Astrocyte (in vitro differentiated cells and primary cell): ENCODE data around the gene CDR2L. TPM values are rescaled to one million over a fixed set of nuclear protein-coding genes. Genes with fewer than 3 reads are reported as not detected.
"Not testable (repeated sequence)": the region's sequence is repeated elsewhere in the genome, so short reads cannot be mapped to it uniquely, and the experiment has no call there.

ENCODE experiments used
- DNase-seq: peaks from one replicate; pipeline ENCODE4 v3.0.0-alpha.2; 2010; ENCODE audit warnings: low read depth
- FAIRE-seq: peaks from 2 replicates; lab custom pipeline; 2011; peaks lifted over from hg19 to GRCh38; lab: Jason Lieb, UNC
- H2AFZ ChIP-seq: 2 replicates; pipeline ENCODE4 v1.6.0; 2012; ENCODE audit warnings: low read depth, low read length, inconsistent platforms
- H3K27ac ChIP-seq: 2 replicates; pipeline ENCODE4 v1.5.1; 2011; ENCODE audit warnings: low read depth, low read length, inconsistent platforms
- H3K27me3 ChIP-seq: 2 replicates; pipeline ENCODE4 v1.6.0; 2011; ENCODE audit warnings: low read length, inconsistent platforms; ENCODE audit not compliant: insufficient read depth
- H3K36me3 ChIP-seq: 2 replicates; pipeline ENCODE4 v1.5.1; 2011; ENCODE audit warnings: low read length, inconsistent platforms; ENCODE audit not compliant: insufficient read depth
- H3K4me1 ChIP-seq: 2 replicates; pipeline ENCODE4 v1.5.1; 2011; ENCODE audit warnings: low read length, inconsistent platforms; ENCODE audit not compliant: insufficient read depth
- H3K4me2 ChIP-seq: 2 replicates; pipeline ENCODE4 v1.6.0; 2012; ENCODE audit warnings: low read length, inconsistent platforms
- H3K4me3 ChIP-seq: 2 replicates; pipeline ENCODE4 v1.5.1; 2011; ENCODE audit warnings: low read depth, mild to moderate bottlenecking, low read length, inconsistent platforms; ENCODE audit not compliant: insufficient read depth
- H3K79me2 ChIP-seq: 2 replicates; pipeline ENCODE4 v1.6.0; 2012; ENCODE audit warnings: mild to moderate bottlenecking, low read length, inconsistent platforms; ENCODE audit not compliant: insufficient read depth
- H3K9ac ChIP-seq: 2 replicates; pipeline ENCODE4 v1.6.0; 2012; ENCODE audit warnings: mild to moderate bottlenecking, low read length, inconsistent platforms
- H3K9me3 ChIP-seq: 2 replicates; pipeline ENCODE4 v1.5.1; 2012; ENCODE audit warnings: low read depth, mild to moderate bottlenecking, low read length, inconsistent platforms; ENCODE audit not compliant: insufficient read depth
- H4K20me1 ChIP-seq: 2 replicates; pipeline ENCODE4 v1.6.0; 2012; ENCODE audit warnings: low read length, inconsistent platforms; ENCODE audit not compliant: insufficient read depth
- H3K27ac Mint-ChIP-seq: one replicate; pipeline ENCODE4 v1.8.0; 2021; ENCODE audit warnings: mild to moderate bottlenecking, mixed read lengths; ENCODE audit not compliant: unreplicated experiment
- H3K27me3 Mint-ChIP-seq: one replicate; pipeline ENCODE4 v1.8.0; 2021; ENCODE audit warnings: low read depth, mixed read lengths; ENCODE audit not compliant: unreplicated experiment
- H3K36me3 Mint-ChIP-seq: one replicate; pipeline ENCODE4 v1.8.0; 2021; ENCODE audit warnings: low read depth, mixed read lengths; ENCODE audit not compliant: unreplicated experiment
- H3K4me1 Mint-ChIP-seq: one replicate; pipeline ENCODE4 v1.8.0; 2021; ENCODE audit warnings: low read depth, mixed read lengths; ENCODE audit not compliant: unreplicated experiment
- H3K4me3 Mint-ChIP-seq: one replicate; pipeline ENCODE4 v1.8.0; 2021; ENCODE audit warnings: mild to moderate bottlenecking, moderate library complexity, mixed read lengths; ENCODE audit not compliant: unreplicated experiment
- H3K9me3 Mint-ChIP-seq: one replicate; pipeline ENCODE4 v1.8.0; 2021; ENCODE audit warnings: mild to moderate bottlenecking, mixed read lengths; ENCODE audit not compliant: unreplicated experiment
- CTCF ChIP-seq: IDR thresholded peaks from 2 replicates; pipeline ENCODE4 v1.5.1; 2011; ENCODE audit warnings: low read depth, mild to moderate bottlenecking, inconsistent platforms, low read length, moderate library complexity; ENCODE audit not compliant: insufficient read depth
- EZH2 ChIP-seq: IDR thresholded peaks from 2 replicates; pipeline ENCODE4 v1.6.1; 2012; ENCODE audit warnings: mild to moderate bottlenecking, low read length, inconsistent platforms; ENCODE audit not compliant: insufficient read depth
- total RNA-seq: library from RNA; stranded (reverse); gene quantifications from 2 replicates; pipeline ENCODE4 v1.2.1, GENCODE V29; 2021

CDR2L gene
- total RNA-seq, 1 donor from 2014 or later: 59.1 TPM

DNA sequence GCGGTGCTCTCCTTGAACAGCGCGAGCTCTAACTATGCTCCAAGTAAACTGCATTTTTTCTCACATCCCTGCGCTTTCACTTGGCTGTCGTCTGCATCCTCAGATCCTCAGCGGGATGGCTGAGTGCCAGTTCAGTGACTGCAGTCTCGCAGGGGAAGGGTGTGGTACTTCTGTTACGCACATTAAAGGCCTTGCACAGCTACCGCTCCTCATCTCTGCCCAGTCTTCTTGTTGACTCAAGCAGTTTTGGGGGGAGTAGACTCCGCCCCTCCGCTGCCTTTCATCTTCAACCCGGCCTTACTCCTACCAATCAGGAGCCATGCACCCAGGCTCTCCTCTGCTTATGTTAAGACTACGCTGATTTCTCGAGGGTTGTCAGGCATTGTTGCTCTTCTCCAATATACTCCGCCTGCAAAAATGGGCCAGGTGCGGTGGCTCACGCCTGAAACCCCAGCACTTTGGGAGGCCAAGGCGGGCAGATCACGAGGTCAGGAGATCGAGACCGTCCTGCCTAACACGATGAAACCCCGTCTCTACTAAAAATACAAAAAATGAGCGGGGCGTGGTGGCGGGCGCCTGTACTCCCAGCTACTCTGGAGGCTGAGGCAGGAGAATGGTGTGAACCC, 49.3 kb downstream of the CDR2L start:
- peak; percentile 61 for DNase-seq
- Mint-ChIP-seq H3K4me3 (peak overlapping the region; percentile 1), H3K36me3 (peaks cover 12% of the 10 kb centered on the region), H3K9me3 (peaks cover 2% of the 10 kb centered on the region), H3K4me1 (no peaks in the 10 kb centered on the region), H3K27me3 (peaks cover 6% of the 10 kb centered on the region), H3K27ac (peak overlapping the region; percentile 34)
- Histone ChIP-seq H4K20me1 (peaks cover 3% of the 10 kb centered on the region), H3K79me2 (no peaks in the 10 kb centered on the region), H3K4me1 (peaks cover 19% of the 10 kb centered on the region), H3K4me2 (no peak overlapping the region), H3K4me3 (no peak overlapping the region), H3K9ac (no peak overlapping the region), H3K27ac (no peak overlapping the region), H3K27me3 (no peaks in the 10 kb centered on the region), H3K36me3 (peaks cover 10% of the 10 kb centered on the region), H2AFZ (no peak overlapping the region), H3K9me3 (no peaks in the 10 kb centered on the region)
- TF ChIP-seq EZH2 (no peak), CTCF (no peak)
- no peak for FAIRE-seq

DNA sequence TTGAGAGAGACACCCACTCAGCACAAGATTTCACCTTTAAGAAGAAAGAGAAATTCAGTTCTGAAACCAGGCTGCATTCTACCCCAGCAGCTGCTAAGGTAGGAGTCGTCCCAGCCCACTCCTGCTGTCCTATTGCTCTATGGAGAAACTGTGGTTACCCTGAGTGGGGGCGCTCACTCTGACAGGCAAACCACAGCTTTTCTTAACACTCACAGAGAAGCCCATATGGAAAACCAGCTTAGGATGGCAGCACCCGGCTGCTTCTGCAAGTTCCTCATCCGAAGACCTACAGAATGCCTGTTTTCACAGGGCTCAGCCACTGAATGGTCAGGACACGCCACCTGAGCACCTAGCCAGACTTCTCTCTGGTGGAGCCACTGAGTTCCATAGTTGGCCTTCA, 51.8 kb downstream of the CDR2L start:
- no peaks in the 10 kb centered on the region for H3K9me3 ChIP-seq
- H3K79me2 ChIP-seq: no peaks in the 10 kb centered on the region
- no peak overlapping the region for H3K27ac ChIP-seq
- Mint-ChIP-seq H3K36me3 (peaks cover 18% of the 10 kb centered on the region), H3K9me3 (no peaks in the 10 kb centered on the region), H3K27ac (no peak overlapping the region), H3K4me3 (no peak overlapping the region), H3K27me3 (no peaks in the 10 kb centered on the region), H3K4me1 (no peaks in the 10 kb centered on the region)
- FAIRE-seq (no peak), DNase-seq (no peak)
- H3K36me3 ChIP-seq: peaks cover 10% of the 10 kb centered on the region
- no peak overlapping the region for H2AFZ ChIP-seq
- H3K4me3 ChIP-seq: no peak overlapping the region
- no peak overlapping the region for H3K4me2 ChIP-seq
- no peaks in the 10 kb centered on the region for H3K27me3 ChIP-seq
- no peak overlapping the region for H3K9ac ChIP-seq
- peaks cover 4% of the 10 kb centered on the region for H3K4me1 ChIP-seq
- TF ChIP-seq CTCF: no peak
- no peak for TF ChIP-seq EZH2
- H4K20me1 ChIP-seq: no peaks in the 10 kb centered on the region

GRCh38 chr17:75041656-75042280, 54.3 kb downstream of the CDR2L start:
- Histone ChIP-seq H3K4me2 (no peak overlapping the region), H3K27ac (no peak overlapping the region), H3K4me1 (no peaks in the 10 kb centered on the region), H3K79me2 (peaks cover 14% of the 10 kb centered on the region), H2AFZ (no peak overlapping the region), H3K36me3 (peaks cover 10% of the 10 kb centered on the region), H3K9ac (no peak overlapping the region), H3K27me3 (no peaks in the 10 kb centered on the region), H3K4me3 (no peak overlapping the region), H3K9me3 (no peaks in the 10 kb centered on the region), H4K20me1 (no peaks in the 10 kb centered on the region)
- no peaks in the 10 kb centered on the region for H3K9me3 Mint-ChIP-seq
- H3K27me3 Mint-ChIP-seq: no peaks in the 10 kb centered on the region
- peaks cover 7% of the 10 kb centered on the region for H3K4me1 Mint-ChIP-seq
- no peak overlapping the region for H3K27ac Mint-ChIP-seq
- no peak overlapping the region for H3K4me3 Mint-ChIP-seq
- H3K36me3 Mint-ChIP-seq: peaks cover 18% of the 10 kb centered on the region
- FAIRE-seq (no peak), DNase-seq (no peak)
- no peak for TF ChIP-seq CTCF
- no peak for TF ChIP-seq EZH2

DNA sequence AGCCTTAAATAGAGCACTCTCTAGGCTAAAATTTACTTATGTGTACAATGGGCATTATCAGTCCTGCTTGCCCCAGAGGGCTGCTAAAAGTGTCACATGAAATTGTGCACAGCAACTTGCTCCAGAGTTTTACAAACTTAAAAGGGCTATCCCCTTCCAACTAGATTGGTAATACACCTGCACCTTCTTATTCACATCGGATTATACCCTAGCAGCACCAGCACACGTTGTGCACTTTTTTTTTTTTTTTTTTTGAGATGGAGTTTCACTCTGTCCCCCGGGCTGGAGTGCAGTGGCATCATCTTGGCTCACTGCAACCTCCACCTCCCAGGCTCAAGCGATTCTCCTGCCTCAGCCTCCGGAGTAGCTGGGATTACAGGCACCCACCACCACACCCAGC, 56.4 kb downstream of the CDR2L start:
- H3K27me3 Mint-ChIP-seq, H3K27ac Mint-ChIP-seq, H3K9me3 ChIP-seq, FAIRE-seq, H3K27me3 ChIP-seq, H3K9ac ChIP-seq, H3K27ac ChIP-seq, H3K4me2 ChIP-seq, H3K4me3 ChIP-seq, H2AFZ ChIP-seq, H3K9me3 Mint-ChIP-seq, H3K4me3 Mint-ChIP-seq, H3K36me3 ChIP-seq, DNase-seq: not testable (repeated sequence)
- Histone ChIP-seq H3K4me1 (peaks cover 11% of the 10 kb centered on the region), H3K79me2 (peaks cover 26% of the 10 kb centered on the region), H4K20me1 (peaks cover 11% of the 10 kb centered on the region)
- peaks cover 13% of the 10 kb centered on the region for H3K36me3 Mint-ChIP-seq
- peaks cover 11% of the 10 kb centered on the region for H3K4me1 Mint-ChIP-seq
